Neuron (in vitro differentiated cells): ENCODE data around the gene COBLL1.

Experiments used
- H2AFZ ChIP-seq: one replicate; pipeline ENCODE4 v1.6.1; 2013; ENCODE audit warnings: low read depth, mild to moderate bottlenecking, inconsistent platforms, low read length, moderate library complexity
- H3K27me3 ChIP-seq: one replicate; pipeline ENCODE4 v1.6.1; 2013; ENCODE audit warnings: low read length; ENCODE audit not compliant: insufficient read depth
- H3K36me3 ChIP-seq: one replicate; pipeline ENCODE4 v1.6.1; 2013; ENCODE audit warnings: low read length; ENCODE audit not compliant: insufficient read depth
- H3K4me1 ChIP-seq: one replicate; pipeline ENCODE4 v1.6.1; 2013; ENCODE audit warnings: low read length; ENCODE audit not compliant: insufficient read depth
- H3K4me3 ChIP-seq: 2 replicates; pipeline ENCODE4 v1.5.1; 2013; ENCODE audit warnings: mild to moderate bottlenecking, low read length, moderate library complexity
- H3K9me3 ChIP-seq: one replicate; pipeline ENCODE4 v1.6.1; 2013; ENCODE audit warnings: low read length

The COBLL1 gene

GRCh38 chr2:164843346-164843911, 1.8 kb upstream of the COBLL1 start:
- Histone ChIP-seq H3K36me3 (no peaks in the 10 kb centered on the region), H2AFZ (no peak overlapping the region), H3K4me1 (peaks cover 3% of the 10 kb centered on the region), H3K9me3 (no peaks in the 10 kb centered on the region), H3K27me3 (no peaks in the 10 kb centered on the region), H3K4me3 (no peak overlapping the region)

GRCh38 chr2:164842624-164842966, 972 bp upstream of the COBLL1 start:
- H3K4me1 ChIP-seq = peaks cover 3% of the 10 kb centered on the region
- H3K36me3 ChIP-seq = no peaks in the 10 kb centered on the region
- peak overlapping the region; percentile 90 for H3K4me3 ChIP-seq

GRCh38 chr2:164840930-164841718, 499 bp downstream of the COBLL1 start:
- H2AFZ ChIP-seq = peak overlapping the region; percentile 98
- no peaks in the 10 kb centered on the region for H3K9me3 ChIP-seq
- peak overlapping the region; percentile 90 for H3K4me3 ChIP-seq
- no peaks in the 10 kb centered on the region for H3K36me3 ChIP-seq
- H3K27me3 ChIP-seq = no peaks in the 10 kb centered on the region
- peaks cover 3% of the 10 kb centered on the region for H3K4me1 ChIP-seq

More at GRCh38 chr2:164842624-164842966, 972 bp upstream of the COBLL1 start:
- H3K27me3 ChIP-seq = no peaks in the 10 kb centered on the region
- no peak overlapping the region for H2AFZ ChIP-seq
- no peaks in the 10 kb centered on the region for H3K9me3 ChIP-seq

- H3K4me1 ChIP-seq = peaks cover 3% of the 10 kb centered on the region
- no peaks in the 10 kb centered on the region for H3K27me3 ChIP-seq
- peak overlapping the region; percentile 90 for H3K4me3 ChIP-seq
- no peaks in the 10 kb centered on the region for H3K36me3 ChIP-seq
- H3K9me3 ChIP-seq = no peaks in the 10 kb centered on the region
- peak overlapping the region; percentile 98 for H2AFZ ChIP-seq
These were observed 1.1 kb downstream of the COBLL1 start for GRCh38 chr2:164840458-164840929.

GRCh38 chr2:164839914-164840457, 1.6 kb downstream of the COBLL1 start:
- Histone ChIP-seq H3K27me3 (no peaks in the 10 kb centered on the region), H3K9me3 (no peaks in the 10 kb centered on the region), H3K4me3 (peak overlapping the region; percentile 90), H3K4me1 (peaks cover 3% of the 10 kb centered on the region), H2AFZ (no peak overlapping the region), H3K36me3 (no peaks in the 10 kb centered on the region)

- H3K4me3 ChIP-seq = no peak overlapping the region
- H3K27me3 ChIP-seq = no peaks in the 10 kb centered on the region
- H2AFZ ChIP-seq = no peak overlapping the region
- peaks cover 3% of the 10 kb centered on the region for H3K4me1 ChIP-seq
- no peaks in the 10 kb centered on the region for H3K36me3 ChIP-seq
- H3K9me3 ChIP-seq = no peaks in the 10 kb centered on the region
These were observed 3.8 kb downstream of the COBLL1 start for GRCh38 chr2:164837807-164838206.

GRCh38 chr2:164836907-164837306, 4.7 kb downstream of the COBLL1 start:
- peaks cover 3% of the 10 kb centered on the region for H3K4me1 ChIP-seq
- no peak overlapping the region for H3K4me3 ChIP-seq
- no peaks in the 10 kb centered on the region for H3K36me3 ChIP-seq
- no peak overlapping the region for H2AFZ ChIP-seq
- H3K9me3 ChIP-seq = no peaks in the 10 kb centered on the region
- H3K27me3 ChIP-seq = no peaks in the 10 kb centered on the region

- Histone ChIP-seq H3K9me3 (no peaks in the 10 kb centered on the region), H3K27me3 (no peaks in the 10 kb centered on the region), H3K4me3 (no peak overlapping the region), H2AFZ (no peak overlapping the region), H3K4me1 (peaks cover under 1% of the 10 kb centered on the region), H3K36me3 (no peaks in the 10 kb centered on the region)
These were observed 6.3 kb downstream of the COBLL1 start for GRCh38 chr2:164835302-164835701.

GRCh38 chr2:164831887-164832286, 9.7 kb downstream of the COBLL1 start:
- H2AFZ ChIP-seq = no peak overlapping the region
- H3K4me1 ChIP-seq = no peaks in the 10 kb centered on the region
- H3K27me3 ChIP-seq = no peaks in the 10 kb centered on the region
- H3K36me3 ChIP-seq = no peaks in the 10 kb centered on the region
- H3K9me3 ChIP-seq = no peaks in the 10 kb centered on the region
- no peak overlapping the region for H3K4me3 ChIP-seq

- H2AFZ ChIP-seq = no peak overlapping the region
- H3K36me3 ChIP-seq = no peaks in the 10 kb centered on the region
- H3K4me1 ChIP-seq = no peaks in the 10 kb centered on the region
- H3K4me3 ChIP-seq = no peak overlapping the region
- H3K9me3 ChIP-seq = no peaks in the 10 kb centered on the region
- no peaks in the 10 kb centered on the region for H3K27me3 ChIP-seq
These were observed 10.4 kb downstream of the COBLL1 start for GRCh38 chr2:164831180-164831579.

- no peak overlapping the region for H3K4me3 ChIP-seq
- H3K27me3 ChIP-seq = no peaks in the 10 kb centered on the region
- H3K36me3 ChIP-seq = no peaks in the 10 kb centered on the region
- no peak overlapping the region for H2AFZ ChIP-seq
- no peaks in the 10 kb centered on the region for H3K4me1 ChIP-seq
- no peaks in the 10 kb centered on the region for H3K9me3 ChIP-seq
These were observed 15.1 kb downstream of the COBLL1 start for GRCh38 chr2:164826293-164827243.

GRCh38 chr2:164824872-164825271, 16.8 kb downstream of the COBLL1 start:
- no peak overlapping the region for H2AFZ ChIP-seq
- no peaks in the 10 kb centered on the region for H3K4me1 ChIP-seq

GRCh38 chr2:164823126-164823525, 18.5 kb downstream of the COBLL1 start:
- Histone ChIP-seq H3K9me3 (no peaks in the 10 kb centered on the region), H3K27me3 (no peaks in the 10 kb centered on the region), H2AFZ (no peak overlapping the region), H3K4me3 (no peak overlapping the region), H3K4me1 (no peaks in the 10 kb centered on the region), H3K36me3 (no peaks in the 10 kb centered on the region)

More at GRCh38 chr2:164824872-164825271, 16.8 kb downstream of the COBLL1 start:
- no peaks in the 10 kb centered on the region for H3K36me3 ChIP-seq
- H3K9me3 ChIP-seq = no peaks in the 10 kb centered on the region
- H3K4me3 ChIP-seq = no peak overlapping the region
- no peaks in the 10 kb centered on the region for H3K27me3 ChIP-seq
